Peyer's patch (tissue), 4 donors: Measurements from ENCODE around the gene B9D1.

Experiments
- CTCF ChIP-seq, 6 experiments: fragments of 450-650 bp in 4 of 6; fragments of 200-600 bp in 2 of 6; sonication (generic) in 1 of 6; IDR thresholded peaks; one replicate each; pipeline ENCODE4 v1.5.1; 2017 to 2019; ENCODE audit warnings: antibody characterized with exemption in 6 of 6, mild to moderate bottlenecking in 3 of 6, moderate library complexity in 1 of 6
- POLR2A ChIP-seq, 2 donors: fragments of 450-650 bp; IDR thresholded peaks; one replicate each; pipeline ENCODE4 v1.5.1; 2017; ENCODE audit warnings: antibody characterized with exemption in 2 of 2, mild to moderate bottlenecking in 2 of 2, moderate library complexity in 2 of 2

- no peak for TF ChIP-seq POLR2A (IDR thresholded peaks at IDR 0.05)
- no peak for TF ChIP-seq CTCF (IDR thresholded peaks at IDR 0.05)
Measured at GRCh38 chr17:19386974-19387920, 24.7 kb upstream of the B9D1 start, which contains the start of gene MFAP4.
